Measurements from ENCODE around the gene CTNNA2.

Gene CTNNA2

GRCh38 chr2:79850912-79851311 is 338.1 kb downstream of the CTNNA2 start:
- TF ChIP-seq CREB5 (CRISPR knock-in tag; IDR thresholded peaks at IDR 0.05; ENCODE audit: low read depth) (peak; percentile 72), BACH2 (CRISPR knock-in tag; IDR thresholded peaks at IDR 0.05; ENCODE audit: borderline replicate concordance) (no peak), ISL1 (CRISPR knock-in tag; IDR thresholded peaks at IDR 0.05) (peak; percentile 69), ZNF70 (CRISPR knock-in tag; IDR thresholded peaks at IDR 0.05) (no peak)
- ATAC-seq: no peak

GRCh38 chr2:79855264-79856006 is 342.6 kb downstream of the CTNNA2 start:
- ATAC-seq: no peak

GRCh38 chr2:79857888-79858287 is 345.0 kb downstream of the CTNNA2 start:
- TF ChIP-seq PPARA (CRISPR knock-in tag; IDR thresholded peaks at IDR 0.05; ENCODE audit: borderline replicate concordance): no peak
- TF ChIP-seq OSR1 (CRISPR knock-in tag; IDR thresholded peaks at IDR 0.05): no peak
- no peak for TF ChIP-seq ZNF565 (CRISPR knock-in tag; conservative IDR thresholded peaks at IDR 0.05; ENCODE audit: low read depth)
- TF ChIP-seq PATZ1 (CRISPR knock-in tag; IDR thresholded peaks at IDR 0.05; ENCODE audit: borderline replicate concordance): no peak
- no peak for TF ChIP-seq ISL1 (CRISPR knock-in tag; IDR thresholded peaks at IDR 0.05)
- no peak for ATAC-seq

More at GRCh38 chr2:79855264-79856006, 342.6 kb downstream of the CTNNA2 start:
- TF ChIP-seq ZFP3 (CRISPR knock-in tag; IDR thresholded peaks at IDR 0.05): no peak
- TF ChIP-seq SNAI2 (CRISPR knock-in tag; IDR thresholded peaks at IDR 0.05): no peak
- TF ChIP-seq ISL1 (CRISPR knock-in tag; IDR thresholded peaks at IDR 0.05): no peak
- TF ChIP-seq TCF4 (CRISPR knock-in tag; IDR thresholded peaks at IDR 0.05; ENCODE audit: borderline replicate concordance): peak; percentile 33; the same call in 1 of the 2 replicates
- 0 out of 2 replicates have a peak, but pooled peaks have one; percentile 22 for TF ChIP-seq TSHZ2 (CRISPR knock-in tag; IDR thresholded peaks at IDR 0.05)
- no peak for TF ChIP-seq CREB5 (CRISPR knock-in tag; IDR thresholded peaks at IDR 0.05; ENCODE audit: low read depth)

- TF ChIP-seq PPARA (CRISPR knock-in tag; IDR thresholded peaks at IDR 0.05; ENCODE audit: borderline replicate concordance): no peak
- TF ChIP-seq CSDC2 (CRISPR knock-in tag; IDR thresholded peaks at IDR 0.05): no peak
- no peak for TF ChIP-seq CSRNP3 (CRISPR knock-in tag; IDR thresholded peaks at IDR 0.05)
- no peak for TF ChIP-seq BACH2 (CRISPR knock-in tag; IDR thresholded peaks at IDR 0.05; ENCODE audit: borderline replicate concordance)
- no peak for TF ChIP-seq ZNF70 (CRISPR knock-in tag; IDR thresholded peaks at IDR 0.05)
- no peak for TF ChIP-seq ZFP30 (CRISPR knock-in tag; IDR thresholded peaks at IDR 0.05)
- no peak for TF ChIP-seq GLIS3 (CRISPR knock-in tag; IDR thresholded peaks at IDR 0.05)
- TF ChIP-seq CREB5 (CRISPR knock-in tag; IDR thresholded peaks at IDR 0.05; ENCODE audit: low read depth): no peak
- no peak for TF ChIP-seq TCF4 (CRISPR knock-in tag; IDR thresholded peaks at IDR 0.05; ENCODE audit: borderline replicate concordance)
- no peak for TF ChIP-seq ISL1 (CRISPR knock-in tag; IDR thresholded peaks at IDR 0.05)
- no peak for TF ChIP-seq OSR1 (CRISPR knock-in tag; IDR thresholded peaks at IDR 0.05)
- no peak for TF ChIP-seq ZNF8 (CRISPR knock-in tag; IDR thresholded peaks at IDR 0.05)
- no peak for TF ChIP-seq POU6F1 (CRISPR knock-in tag; IDR thresholded peaks at IDR 0.05; ENCODE audit: borderline replicate concordance, low read depth)
- no peak for TF ChIP-seq ZC3H10 (CRISPR knock-in tag; IDR thresholded peaks at IDR 0.05)
- 0 out of 3 replicates have a peak, but pooled peaks have one; percentile 28 for ATAC-seq
Measured at GRCh38 chr2:79860228-79861058, 347.6 kb downstream of the CTNNA2 start.
